HepG2 (cell line): ENCODE data around the gene DOK7. TPM values are rescaled to one million over a fixed set of nuclear protein-coding genes. Genes with fewer than 3 reads are reported as not detected.

Experiments
- BORCS8-MEF2B ChIP-seq: sonication (generic); formaldehyde crosslinking; IDR thresholded peaks from 2 replicates; pipeline ENCODE4 v1.8.0; 2022; ENCODE audit warnings: mild to moderate bottlenecking, missing genetic modification reagents
- FOSL2 ChIP-seq: sonication (generic); formaldehyde crosslinking; IDR thresholded peaks from 2 replicates; pipeline ENCODE4 v1.4.0; 2020; ENCODE audit warnings: missing genetic modification reagents
- KDM2A ChIP-seq: sonication (generic); formaldehyde crosslinking; IDR thresholded peaks from 2 replicates; pipeline ENCODE4 v1.4.0; 2020; ENCODE audit warnings: low read depth, missing genetic modification reagents, borderline replicate concordance
- KMT2B ChIP-seq: IDR thresholded peaks from 2 replicates; pipeline ENCODE4 v1.6.1; 2016; ENCODE audit warnings: missing genetic modification reagents, missing compliant biosample characterization
- MAF1 ChIP-seq: sonication (generic); formaldehyde crosslinking; IDR thresholded peaks from 2 replicates; pipeline ENCODE4 v1.5.0; 2020; ENCODE audit warnings: missing genetic modification reagents, borderline replicate concordance
- NR2F2 ChIP-seq: IDR thresholded peaks from 2 replicates; pipeline ENCODE4 v1.6.1; 2012; ENCODE audit warnings: low read depth, inconsistent platforms, borderline replicate concordance
- SOX13 ChIP-seq, 3 experiments: fragments of 450-650 bp in 1 of 3; sonication (generic) in 1 of 3; formaldehyde crosslinking in 1 of 3; IDR thresholded peaks in 2 of 3; conservative IDR thresholded peaks in 1 of 3; 2 replicates each; pipeline versions ENCODE4 v1.5.0 to v1.6.1; 2016 to 2020; ENCODE audit warnings: antibody characterized with exemption in 1 of 3, mild to moderate bottlenecking in 1 of 3, missing compliant biosample characterization in 1 of 3, missing genetic modification reagents in 1 of 3, moderate library complexity in 1 of 3
- SOX5 ChIP-seq: IDR thresholded peaks from 2 replicates; pipeline ENCODE4 v1.6.1; 2016; ENCODE audit warnings: borderline replicate concordance
- TBX2 ChIP-seq: sonication (generic); formaldehyde crosslinking; IDR thresholded peaks from 2 replicates; pipeline ENCODE4 v1.5.0; 2020; ENCODE audit warnings: missing genetic modification reagents, mild to moderate bottlenecking, borderline replicate concordance
- TBX3 ChIP-seq: fragments of 450-650 bp; IDR thresholded peaks from 2 replicates; pipeline ENCODE4 v1.6.1; 2017; ENCODE audit warnings: antibody characterized with exemption, mild to moderate bottlenecking, inconsistent platforms, borderline replicate concordance
- TEAD2 ChIP-seq: sonication (generic); formaldehyde crosslinking; IDR thresholded peaks from 2 replicates; pipeline ENCODE4 v1.9.0; 2021; ENCODE audit warnings: missing genetic modification reagents
- YEATS4 ChIP-seq: sonication (generic); formaldehyde crosslinking; IDR thresholded peaks from 2 replicates; pipeline ENCODE4 v1.4.0; 2020; ENCODE audit warnings: missing genetic modification reagents, borderline replicate concordance
- ZBTB7B ChIP-seq: sonication (generic); formaldehyde crosslinking; IDR thresholded peaks from 2 replicates; pipeline ENCODE4 v1.4.0; 2020; ENCODE audit warnings: missing genetic modification reagents
- ZFP62 ChIP-seq: sonication (generic); formaldehyde crosslinking; IDR thresholded peaks from 2 replicates; pipeline ENCODE4 v1.4.0; 2020; ENCODE audit warnings: missing genetic modification reagents
- ZNF20 ChIP-seq: sonication (generic); formaldehyde crosslinking; IDR thresholded peaks from 2 replicates; pipeline ENCODE4 v1.4.0; 2020; ENCODE audit warnings: mild to moderate bottlenecking, moderate library complexity, missing genetic modification reagents
- ZNF225 ChIP-seq: sonication (generic); formaldehyde crosslinking; IDR thresholded peaks from 2 replicates; pipeline ENCODE4 v1.4.0; 2020; ENCODE audit warnings: mild to moderate bottlenecking, missing genetic modification reagents
- polyA plus RNA-seq, 8 experiments: library from polyadenylated mRNA; depleted of rRNA in 3 of 8; stranded (reverse) in 7 of 8; unstranded in 1 of 8; fragments of >200 nt; fragmentation: Illumina TruSeq in 4 of 8; extraction: Trizol in 4 of 8; gene quantifications; 2 replicates each; pipeline versions ENCODE4 v1.2.1 to v1.2.3, GENCODE V29; 2011 to 2016; ENCODE audit warnings: low read depth in 4 of 8, missing spikeins in 1 of 8, mixed read lengths in 1 of 8; ENCODE audit not compliant: insufficient read depth in 1 of 8
- total RNA-seq, 5 experiments: library from RNA; depleted of rRNA; stranded (reverse); fragments of >200 nt; fragmentation: Illumina TruSeq; extraction: Trizol; gene quantifications; 2 replicates each; pipeline ENCODE4 v1.2.3, GENCODE V29; 2016; ENCODE audit warnings: low read depth in 1 of 5
- TF ChIP-seq, protein P1 (sequence below): sonication (generic); formaldehyde crosslinking; IDR thresholded peaks from 2 replicates; pipeline ENCODE4 v1.4.0; 2020; ENCODE audit warnings: missing genetic modification reagents
- TF ChIP-seq, protein P2 (sequence below): sonication (generic); formaldehyde crosslinking; IDR thresholded peaks from 2 replicates; pipeline ENCODE4 v1.4.0; 2020; ENCODE audit warnings: missing genetic modification reagents
- TF ChIP-seq, protein P3 (sequence below): sonication (generic); formaldehyde crosslinking; IDR thresholded peaks from 2 replicates; pipeline ENCODE4 v1.5.0; 2020; ENCODE audit warnings: missing genetic modification reagents, mild to moderate bottlenecking, borderline replicate concordance
- TF ChIP-seq, protein P4 (sequence below): sonication (generic); formaldehyde crosslinking; IDR thresholded peaks from 2 replicates; pipeline ENCODE4 v1.4.0; 2020; ENCODE audit warnings: missing genetic modification reagents

DOK7 gene
- total and polyA plus RNA-seq, 2 of the 13 experiments (the other 11 are each of a cell fraction or from before 2014, with no cell fraction given), result 0.03 to 0.07 TPM

DNA sequence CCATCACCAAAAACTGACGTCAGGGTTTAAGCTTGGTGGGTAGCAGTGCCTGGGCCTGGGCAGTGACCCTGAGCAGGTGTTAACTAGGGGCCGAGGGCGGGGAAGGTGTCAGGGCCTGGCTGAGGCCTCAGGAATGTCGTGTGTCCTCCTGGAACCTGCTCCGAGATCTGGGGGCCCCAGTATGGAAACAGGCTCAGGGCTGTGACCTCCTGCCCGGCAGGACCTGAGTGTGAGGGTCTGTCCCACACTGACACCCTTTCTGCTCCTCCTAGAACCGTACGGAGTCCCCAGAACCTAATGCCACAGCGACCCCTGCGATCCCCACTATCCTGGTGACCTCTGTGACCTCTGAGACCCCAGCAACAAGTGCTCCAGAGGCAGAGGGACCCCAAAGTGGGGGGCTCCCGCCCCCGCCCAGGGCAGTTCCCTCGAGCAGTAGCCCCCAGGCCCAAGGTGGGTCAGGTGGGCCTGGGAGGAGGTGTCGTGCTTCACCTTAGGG lies 20.6 kb upstream of the DOK7 start (continued):
- TF ChIP-seq, protein P1, sequence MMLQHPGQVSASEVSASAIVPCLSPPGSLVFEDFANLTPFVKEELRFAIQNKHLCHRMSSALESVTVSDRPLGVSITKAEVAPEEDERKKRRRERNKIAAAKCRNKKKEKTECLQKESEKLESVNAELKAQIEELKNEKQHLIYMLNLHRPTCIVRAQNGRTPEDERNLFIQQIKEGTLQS (CRISPR knock-in tag), result peak; percentile 8; the same call in 1 of the 2 replicates
- TF ChIP-seq TBX3 (peak; percentile 85), SOX13 (IDR thresholded peaks at IDR 0.05) (no peak; the same call in 1 of the 2 replicates), SOX13 (CRISPR knock-in tag; conservative IDR thresholded peaks at IDR 0.05 in 1 of 2, IDR thresholded peaks at IDR 0.05 in 1 of 2) (peak in 1 of 2 experiments; percentile 38; a peak in 2 of 4 replicates), YEATS4 (peak; percentile 6; the same call in 1 of the 2 replicates), KMT2B (CRISPR knock-in tag) (peak; percentile 21; the same call in 1 of the 2 replicates), TEAD2 (CRISPR knock-in tag) (no peak), NR2F2 (peak; percentile 71; the same call in 1 of the 2 replicates), ZFP62 (CRISPR knock-in tag) (no peak), SOX5 (CRISPR knock-in tag) (peak; percentile 30; the same call in 1 of the 2 replicates), MAF1 (CRISPR knock-in tag) (0 out of 2 replicates have a peak, but pooled peaks have one; percentile 24), TBX2 (CRISPR knock-in tag) (peak; percentile 99), ZNF225 (0 out of 2 replicates have a peak, but pooled peaks have one; percentile 14), FOSL2 (CRISPR knock-in tag) (peak; percentile 24; the same call in 1 of the 2 replicates), KDM2A (0 out of 2 replicates have a peak, but pooled peaks have one; percentile 40), BORCS8-MEF2B (peak; percentile 11; the same call in 1 of the 2 replicates), ZNF20 (CRISPR knock-in tag) (no peak), ZBTB7B (CRISPR knock-in tag) (peak; percentile 87)
- TF ChIP-seq, protein P2, sequence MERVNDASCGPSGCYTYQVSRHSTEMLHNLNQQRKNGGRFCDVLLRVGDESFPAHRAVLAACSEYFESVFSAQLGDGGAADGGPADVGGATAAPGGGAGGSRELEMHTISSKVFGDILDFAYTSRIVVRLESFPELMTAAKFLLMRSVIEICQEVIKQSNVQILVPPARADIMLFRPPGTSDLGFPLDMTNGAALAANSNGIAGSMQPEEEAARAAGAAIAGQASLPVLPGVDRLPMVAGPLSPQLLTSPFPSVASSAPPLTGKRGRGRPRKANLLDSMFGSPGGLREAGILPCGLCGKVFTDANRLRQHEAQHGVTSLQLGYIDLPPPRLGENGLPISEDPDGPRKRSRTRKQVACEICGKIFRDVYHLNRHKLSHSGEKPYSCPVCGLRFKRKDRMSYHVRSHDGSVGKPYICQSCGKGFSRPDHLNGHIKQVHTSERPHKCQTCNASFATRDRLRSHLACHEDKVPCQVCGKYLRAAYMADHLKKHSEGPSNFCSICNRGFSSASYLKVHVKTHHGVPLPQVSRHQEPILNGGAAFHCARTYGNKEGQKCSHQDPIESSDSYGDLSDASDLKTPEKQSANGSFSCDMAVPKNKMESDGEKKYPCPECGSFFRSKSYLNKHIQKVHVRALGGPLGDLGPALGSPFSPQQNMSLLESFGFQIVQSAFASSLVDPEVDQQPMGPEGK (CRISPR knock-in tag), result peak; percentile 44; the same call in 1 of the 2 replicates
- TF ChIP-seq, protein P3, sequence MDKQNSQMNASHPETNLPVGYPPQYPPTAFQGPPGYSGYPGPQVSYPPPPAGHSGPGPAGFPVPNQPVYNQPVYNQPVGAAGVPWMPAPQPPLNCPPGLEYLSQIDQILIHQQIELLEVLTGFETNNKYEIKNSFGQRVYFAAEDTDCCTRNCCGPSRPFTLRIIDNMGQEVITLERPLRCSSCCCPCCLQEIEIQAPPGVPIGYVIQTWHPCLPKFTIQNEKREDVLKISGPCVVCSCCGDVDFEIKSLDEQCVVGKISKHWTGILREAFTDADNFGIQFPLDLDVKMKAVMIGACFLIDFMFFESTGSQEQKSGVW, result no peak
- TF ChIP-seq, protein P4, sequence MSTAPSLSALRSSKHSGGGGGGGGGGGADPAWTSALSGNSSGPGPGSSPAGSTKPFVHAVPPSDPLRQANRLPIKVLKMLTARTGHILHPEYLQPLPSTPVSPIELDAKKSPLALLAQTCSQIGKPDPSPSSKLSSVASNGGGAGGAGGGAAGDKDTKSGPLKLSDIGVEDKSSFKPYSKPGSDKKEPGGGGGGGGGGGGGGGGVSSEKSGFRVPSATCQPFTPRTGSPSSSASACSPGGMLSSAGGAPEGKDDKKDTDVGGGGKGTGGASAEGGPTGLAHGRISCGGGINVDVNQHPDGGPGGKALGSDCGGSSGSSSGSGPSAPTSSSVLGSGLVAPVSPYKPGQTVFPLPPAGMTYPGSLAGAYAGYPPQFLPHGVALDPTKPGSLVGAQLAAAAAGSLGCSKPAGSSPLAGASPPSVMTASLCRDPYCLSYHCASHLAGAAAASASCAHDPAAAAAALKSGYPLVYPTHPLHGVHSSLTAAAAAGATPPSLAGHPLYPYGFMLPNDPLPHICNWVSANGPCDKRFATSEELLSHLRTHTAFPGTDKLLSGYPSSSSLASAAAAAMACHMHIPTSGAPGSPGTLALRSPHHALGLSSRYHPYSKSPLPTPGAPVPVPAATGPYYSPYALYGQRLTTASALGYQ, result 0 out of 2 replicates have a peak, but pooled peaks have one; percentile 17
